ENCODE measurements around the gene SNX27.
A peak's percentile ranks its signal among the peaks of the same experiment; 100 is the strongest.
"Not testable (repeated sequence)": the region's sequence is repeated elsewhere in the genome, so short reads cannot be mapped to it uniquely, and the experiment has no call there.

The SNX27 gene

DNA sequence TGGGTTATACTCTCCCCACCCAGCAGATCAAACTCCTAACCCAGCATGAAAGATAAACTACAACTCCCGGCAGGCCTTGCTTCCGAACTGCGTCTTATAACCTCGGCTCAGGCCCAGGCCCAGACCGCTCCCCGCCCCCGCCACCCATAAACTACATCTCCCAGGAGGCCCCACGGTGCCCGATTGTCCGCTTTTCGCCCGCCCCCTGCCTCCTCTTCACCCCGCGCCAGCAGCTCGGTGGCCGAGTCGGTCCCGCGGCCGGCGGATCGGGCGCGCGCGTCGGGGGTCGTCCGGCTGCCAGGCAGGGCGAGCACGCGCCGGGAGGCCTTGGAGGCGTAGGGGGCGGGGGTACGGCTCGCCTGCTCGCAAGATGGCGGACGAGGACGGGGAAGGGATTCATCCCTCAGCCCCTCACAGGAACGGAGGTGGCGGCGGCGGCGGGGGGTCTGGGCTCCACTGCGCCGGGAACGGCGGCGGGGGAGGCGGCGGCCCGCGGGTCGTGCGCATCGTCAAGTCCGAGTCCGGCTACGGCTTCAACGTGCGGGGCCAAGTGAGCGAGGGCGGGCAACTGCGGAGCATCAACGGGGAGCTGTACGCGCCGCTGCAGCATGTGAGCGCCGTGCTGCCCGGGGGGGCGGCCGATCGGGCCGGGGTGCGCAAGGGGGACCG is at the start of gene SNX27:
Gene SNX27 (plus strand): TSS at position 219 of the 669 bp plus-strand sequence. CDS start 152 bp downstream, at position 371.
- peak; percentile 88 for DNase-seq

DNA sequence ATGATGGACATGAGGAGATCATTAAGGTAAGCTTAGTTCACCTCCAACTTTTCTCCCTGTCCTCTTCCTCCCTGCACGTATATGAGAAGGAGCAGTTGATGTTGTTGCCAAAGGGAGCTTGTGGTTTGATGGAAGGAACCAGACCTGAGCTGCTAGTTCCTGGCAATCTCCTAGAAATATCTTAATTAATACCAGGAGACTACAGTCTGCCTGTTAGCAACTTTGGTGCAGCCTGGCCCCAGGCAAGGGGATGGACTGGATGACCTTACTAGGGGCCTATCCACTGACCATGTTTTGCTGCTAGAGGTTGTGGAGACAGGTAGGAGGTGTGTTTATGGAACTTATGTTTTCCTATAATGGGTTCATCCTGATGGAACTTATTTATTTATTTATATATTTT is 49.2 kb upstream of the SNX27 start:
- no peak for DNase-seq

DNA sequence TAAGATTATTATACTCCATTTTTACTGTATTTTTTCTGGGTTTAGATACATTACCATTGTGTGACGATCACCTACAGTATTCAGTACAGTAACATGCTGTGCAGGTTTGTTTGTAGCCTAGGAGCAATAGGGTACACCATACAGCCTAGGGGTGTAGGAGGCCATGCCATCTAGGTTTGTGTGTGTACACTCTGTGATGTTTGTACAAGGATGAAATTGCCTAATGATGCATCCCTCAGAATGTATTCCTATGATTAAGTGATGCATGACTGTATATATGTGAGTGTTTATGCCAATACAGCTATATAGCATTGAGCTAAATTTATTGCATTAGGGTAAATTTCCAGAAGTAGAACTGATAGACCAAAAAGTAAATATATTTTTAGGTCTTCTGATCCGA is 48.5 kb upstream of the SNX27 start:
- no peak for DNase-seq

DNA sequence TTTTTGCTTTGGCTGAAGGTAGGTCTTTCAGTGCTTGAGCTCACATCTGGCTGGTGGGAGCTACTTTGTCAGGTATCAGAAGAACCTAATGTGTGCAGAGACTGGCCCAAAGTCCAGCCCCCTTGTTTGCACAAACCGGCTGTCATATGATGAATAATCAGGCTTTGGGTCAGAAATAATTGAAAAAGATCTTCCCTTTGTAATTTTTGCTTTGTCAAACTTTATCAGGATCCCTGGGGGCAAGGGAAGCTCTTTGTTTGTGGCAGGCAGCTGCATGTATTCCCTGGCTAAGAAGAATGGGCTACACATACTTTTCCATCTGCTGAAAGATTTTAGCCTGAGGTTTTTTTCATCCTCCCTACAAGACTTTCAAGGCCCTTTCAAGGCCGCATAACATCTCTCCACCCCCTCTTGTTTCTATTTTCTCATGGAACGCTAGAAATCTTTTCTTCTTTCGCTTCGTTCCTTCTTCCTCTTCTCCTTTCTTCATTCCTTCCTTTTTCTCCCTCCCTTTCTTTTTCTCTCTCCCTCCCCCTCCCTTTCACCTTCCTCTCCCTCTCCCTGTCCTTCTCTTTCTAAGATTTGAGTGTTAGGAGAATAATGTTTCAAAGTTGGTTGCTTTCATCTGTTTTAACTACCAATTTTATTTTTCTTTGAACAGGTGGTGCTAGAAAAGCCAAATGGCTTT is 46.2 kb upstream of the SNX27 start:
- DNase-seq = no peak

DNA sequence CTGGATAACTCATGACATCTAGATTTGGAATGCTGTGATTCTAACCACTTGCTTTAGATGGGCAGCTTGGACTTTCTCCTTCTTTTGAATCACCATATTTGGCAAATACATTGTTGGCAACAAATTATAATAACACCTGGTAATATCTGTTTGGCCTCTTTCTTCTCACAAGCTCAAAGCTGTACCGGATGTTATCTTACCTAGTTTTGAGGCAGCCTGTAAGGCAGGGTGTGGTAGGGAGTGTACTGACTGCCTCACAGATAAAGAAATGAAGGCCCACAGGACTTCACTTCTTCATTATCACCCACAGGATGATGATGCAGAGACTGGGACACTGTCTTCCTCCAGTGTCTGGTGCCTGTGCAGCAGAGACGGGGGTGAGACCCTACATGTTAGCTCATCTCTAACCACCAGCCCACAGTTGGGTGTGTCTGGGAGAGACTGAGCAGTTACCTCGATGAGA is 43.2 kb upstream of the SNX27 start:
- DNase-seq = no peak

DNA sequence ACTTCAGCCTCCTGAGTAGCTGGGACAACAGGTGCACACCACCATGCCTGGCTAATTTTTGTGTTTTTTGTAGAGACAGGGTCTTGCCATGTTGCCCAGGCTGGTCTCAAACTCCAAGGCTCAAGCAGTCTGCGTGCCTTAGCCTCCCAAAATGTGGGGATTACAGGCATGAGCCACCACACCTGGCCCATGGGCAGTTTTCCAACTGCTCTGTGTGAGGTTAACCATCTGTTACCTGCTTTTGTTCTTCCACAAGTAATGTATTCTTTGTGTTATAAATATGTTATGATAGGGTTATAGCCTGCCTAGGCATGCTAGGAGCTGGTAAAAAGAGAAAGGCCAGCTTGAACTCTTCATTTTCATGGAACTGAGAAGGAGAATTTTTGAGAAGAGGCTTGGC is 41.0 kb upstream of the SNX27 start:
- no peak for DNase-seq

DNA sequence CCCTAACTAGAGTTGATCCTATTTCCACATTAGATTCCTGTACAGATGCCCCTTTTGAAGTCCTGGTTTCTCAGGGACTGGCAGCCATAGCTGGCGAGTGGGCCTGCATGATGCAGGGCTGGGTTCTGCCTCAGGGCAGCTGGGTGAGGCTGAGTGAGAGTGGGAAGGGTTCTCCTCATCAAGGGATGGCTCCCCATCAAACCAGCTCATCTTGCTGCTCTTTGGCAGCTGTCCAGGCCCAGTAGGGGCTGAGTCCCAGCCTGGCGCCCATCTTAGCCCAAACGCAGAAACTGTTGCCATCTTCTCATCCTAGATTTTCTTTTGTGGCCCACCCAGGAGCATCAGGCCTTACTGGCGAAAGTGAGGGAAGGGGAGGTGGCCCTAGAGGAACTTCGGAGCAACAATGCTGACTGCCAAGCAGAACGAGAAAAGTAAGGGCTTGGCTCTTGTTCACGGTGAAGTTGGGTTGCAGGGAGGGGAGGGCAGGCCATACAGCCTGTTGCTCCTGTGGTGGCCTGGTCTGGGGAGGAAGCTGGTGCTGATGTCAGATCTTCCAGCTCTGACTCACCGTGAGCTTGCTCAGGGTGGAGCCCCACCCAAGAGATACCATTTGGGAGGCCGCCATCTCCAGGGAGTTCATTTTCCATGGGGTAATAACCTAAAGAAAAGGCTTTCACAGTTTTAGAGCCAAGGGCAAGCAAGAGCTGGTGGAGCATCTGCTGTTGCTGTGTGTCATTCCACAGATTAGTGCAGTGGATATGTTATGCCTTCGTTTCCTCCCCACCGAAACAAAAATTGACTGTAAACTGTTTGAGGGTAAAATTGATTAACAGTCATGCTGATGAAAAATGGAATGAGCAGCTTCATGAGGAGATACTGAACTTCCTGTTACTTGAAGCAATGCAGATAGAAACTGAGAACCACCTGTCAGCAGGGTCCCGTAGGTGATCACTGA is 37.0 kb upstream of the SNX27 start:
- no peak for DNase-seq

DNA sequence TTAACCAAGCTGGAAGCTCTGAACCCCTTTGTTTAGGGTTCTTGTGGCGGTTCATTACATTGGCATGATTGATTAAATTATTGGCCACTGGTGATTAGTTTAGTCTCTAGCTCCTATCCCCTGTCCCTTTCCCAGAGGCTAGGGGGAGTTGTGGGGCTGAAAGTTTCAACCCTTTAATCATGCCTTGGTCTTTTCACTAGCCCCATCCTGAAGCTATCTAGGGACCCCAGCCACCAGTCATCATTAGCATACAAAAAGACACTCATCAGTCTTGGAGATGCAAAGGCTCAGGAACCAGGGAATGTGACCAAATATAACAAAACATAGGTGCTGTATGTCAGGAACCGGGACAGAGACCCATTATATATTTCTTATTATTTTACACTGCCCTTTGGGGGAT is 34.7 kb upstream of the SNX27 start:
- DNase-seq = no peak

DNA sequence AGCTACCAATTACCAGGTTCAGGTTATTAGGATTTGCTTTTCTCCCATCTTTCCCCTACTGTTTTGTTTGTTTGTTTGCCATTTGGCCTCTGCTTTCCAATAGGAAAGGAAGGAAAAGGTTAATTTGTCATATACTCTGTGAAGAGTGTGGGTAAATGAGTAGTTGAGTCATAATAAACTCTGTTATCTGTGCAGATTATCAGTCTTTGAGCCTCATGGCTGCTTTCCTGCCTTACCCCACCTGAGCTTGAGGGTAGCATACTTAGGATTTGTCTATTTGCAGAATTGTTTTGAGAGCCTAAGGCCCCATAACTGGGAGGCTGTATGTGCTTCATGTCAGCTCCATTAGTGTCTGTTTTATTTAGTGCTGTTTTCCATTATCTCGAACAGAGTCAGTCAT is 32.9 kb upstream of the SNX27 start:
- no peak for DNase-seq

DNA sequence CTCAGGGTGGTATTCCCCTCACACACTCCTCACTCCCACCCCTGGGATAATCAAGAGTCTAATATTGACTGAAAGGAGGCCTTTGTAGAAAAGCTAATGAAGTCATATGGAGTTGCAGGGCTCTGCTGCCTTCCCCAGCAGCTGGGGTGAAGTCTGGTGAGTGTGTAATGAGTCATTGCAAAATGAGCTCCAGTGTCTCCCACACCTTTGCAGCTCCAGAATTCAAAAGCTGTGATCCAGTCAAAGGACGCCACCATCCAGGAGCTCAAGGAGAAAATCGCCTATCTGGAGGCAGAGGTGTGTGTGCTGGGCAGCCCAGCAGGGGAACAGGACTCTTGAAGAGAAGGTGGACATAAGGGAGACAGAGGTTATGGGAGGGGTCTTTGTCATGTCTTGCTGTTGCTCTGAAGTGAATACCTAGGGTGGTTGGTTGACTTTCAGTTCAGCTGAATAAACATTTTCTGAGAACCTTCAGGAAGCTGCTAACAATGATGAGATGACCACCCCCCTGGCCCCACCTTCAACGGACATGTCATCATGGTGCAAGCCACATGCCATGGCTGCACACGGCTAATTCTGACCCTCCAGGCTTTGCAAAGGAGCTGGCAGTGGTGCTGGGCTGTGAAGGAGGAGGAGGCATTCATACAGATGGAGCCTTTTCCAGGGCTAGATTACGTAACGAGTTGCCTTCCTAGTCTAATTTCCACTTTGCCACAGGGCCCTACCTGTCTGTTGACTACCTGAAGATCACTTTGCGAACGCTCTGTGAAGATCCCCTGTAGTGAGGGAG is 32.2 kb upstream of the SNX27 start:
- DNase-seq = no peak

DNA sequence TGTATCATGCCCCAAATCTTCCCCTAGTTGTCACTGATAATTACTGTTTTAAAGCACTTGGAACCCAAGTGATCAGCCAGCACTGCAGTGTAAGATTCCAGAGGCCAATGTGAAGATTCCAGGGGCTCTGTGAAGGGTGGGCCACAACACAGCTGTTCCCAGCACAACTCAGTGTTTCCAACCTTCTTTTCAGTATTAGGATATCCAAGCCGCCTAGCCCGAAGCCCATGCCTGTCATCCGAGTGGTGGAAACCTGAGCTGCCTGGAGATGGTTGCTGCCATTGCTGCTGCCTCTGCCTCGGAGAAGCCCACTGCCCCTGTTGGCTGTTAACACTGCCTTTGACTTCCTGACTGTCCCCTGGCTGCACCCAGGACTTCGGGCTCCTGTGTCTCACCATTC is 30.4 kb upstream of the SNX27 start:
- no peak for DNase-seq

DNA sequence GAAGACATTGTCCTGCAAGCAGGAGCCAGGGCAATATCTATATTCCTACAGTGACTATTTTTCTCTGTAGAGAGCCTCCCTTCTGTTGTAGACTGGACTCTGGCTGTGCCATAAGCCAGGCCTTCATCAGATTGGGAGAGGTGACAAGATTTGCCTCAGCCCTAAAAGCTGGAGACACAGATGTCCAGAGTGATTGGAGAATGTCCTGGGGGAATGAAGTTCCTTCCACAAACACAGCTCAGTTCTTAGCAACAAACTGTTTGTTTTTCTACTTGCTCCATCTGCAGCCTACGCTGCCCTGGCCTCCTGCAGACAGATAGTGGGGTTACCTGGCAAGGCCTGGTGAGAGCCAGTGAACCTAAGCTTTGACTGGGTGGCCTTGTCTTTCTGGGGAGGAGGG is 29.9 kb upstream of the SNX27 start:
- DNase-seq = no peak

DNA sequence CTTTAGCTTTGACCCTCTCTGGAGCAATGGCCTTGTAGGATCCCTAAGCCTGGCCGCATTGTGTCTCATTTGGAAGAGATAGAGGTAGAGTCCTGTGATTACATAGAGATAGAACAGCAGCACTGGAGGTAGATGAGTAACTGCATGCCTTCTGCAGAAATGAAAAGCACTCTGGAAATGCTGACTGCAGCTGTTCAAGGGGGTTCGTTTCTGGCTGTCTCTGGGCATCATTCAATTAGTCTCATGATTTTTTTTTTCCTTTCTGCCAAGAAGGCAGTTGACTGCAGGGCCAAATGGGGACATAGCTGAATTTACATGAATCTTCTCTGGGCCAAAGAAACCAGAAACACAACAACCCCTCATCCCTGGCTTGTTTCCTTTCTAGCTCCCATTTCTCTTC is 28.1 kb upstream of the SNX27 start:
- no peak for DNase-seq

DNA sequence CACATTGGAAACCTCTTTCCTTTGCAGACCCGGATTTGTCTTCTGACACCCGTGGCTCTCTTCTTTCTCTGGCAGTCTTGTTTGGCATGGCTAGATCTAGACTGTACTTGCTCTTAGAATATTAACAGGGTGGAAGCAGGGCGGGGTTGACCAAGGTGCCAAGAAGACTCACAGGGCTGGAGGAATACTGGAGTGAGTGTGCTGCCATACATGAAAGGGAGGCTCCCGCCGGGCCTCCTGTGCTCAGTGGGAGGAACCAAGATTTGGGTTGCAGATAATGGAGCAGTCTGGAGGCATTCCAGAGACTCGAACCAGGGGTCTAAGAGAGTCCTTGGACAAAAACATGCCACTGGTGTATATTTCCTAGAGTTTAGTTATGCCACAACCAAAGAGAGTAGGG is 27.6 kb upstream of the SNX27 start:
- no peak for DNase-seq

DNA sequence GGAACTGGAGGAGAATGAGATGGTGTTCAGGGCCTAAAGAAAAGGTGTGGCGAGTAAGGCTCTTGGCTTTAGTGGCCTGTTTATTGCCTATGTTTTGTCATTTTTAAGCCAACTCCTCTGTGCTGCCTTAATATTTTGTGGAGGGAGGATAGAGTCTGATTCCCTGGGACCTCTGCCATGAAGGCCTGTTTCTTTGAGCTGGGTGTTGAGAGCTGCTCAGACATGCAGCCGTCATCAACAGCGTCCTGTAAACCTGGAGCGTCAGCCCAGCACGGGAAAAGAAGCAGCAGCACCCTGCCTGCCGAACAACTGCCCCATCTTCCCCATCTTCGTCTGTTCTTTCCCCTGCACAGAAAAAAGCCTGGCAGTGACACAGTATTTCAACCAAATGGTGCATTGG is 27.1 kb upstream of the SNX27 start:
- no peak for DNase-seq

DNA sequence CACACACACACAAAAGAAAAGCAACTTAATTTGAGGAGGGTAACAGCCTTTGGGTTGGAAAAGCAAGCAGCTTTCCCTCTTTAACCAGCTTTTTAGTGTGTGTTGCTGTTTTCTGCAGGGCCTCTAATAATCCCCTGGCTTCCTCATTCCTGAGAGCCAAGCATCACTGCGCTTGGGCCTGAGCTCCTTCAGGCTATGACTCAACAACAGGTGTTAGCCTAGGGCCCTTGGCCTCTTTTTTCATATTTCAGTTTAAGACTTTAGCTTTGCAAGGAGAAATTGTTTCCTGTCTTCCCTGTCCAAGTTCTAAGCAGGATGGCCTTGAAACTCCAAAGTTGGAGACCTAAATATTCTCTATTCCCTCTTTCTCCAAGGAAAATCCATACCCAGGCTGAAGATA is 26.2 kb upstream of the SNX27 start:
- no peak for DNase-seq

DNA sequence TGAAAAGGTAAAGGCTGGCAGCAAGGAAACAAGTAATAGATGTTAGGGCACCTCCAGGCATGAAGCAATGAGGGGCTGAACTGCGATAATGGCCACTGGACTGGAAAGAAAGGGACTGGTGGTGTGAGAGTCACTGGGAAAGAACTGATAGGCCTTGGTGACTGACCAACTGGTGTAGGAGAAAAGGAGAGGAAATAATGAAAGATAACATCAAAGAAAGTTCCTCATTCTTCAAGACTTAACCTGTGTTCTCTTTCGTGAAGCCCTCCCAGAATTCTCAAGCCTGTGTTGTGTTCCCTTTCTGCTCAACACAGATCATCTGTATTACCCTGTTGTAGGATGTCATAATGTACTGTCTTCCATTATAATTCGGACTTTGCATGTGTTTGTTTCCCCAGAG is 20.9 kb upstream of the SNX27 start:
- no peak for DNase-seq

DNA sequence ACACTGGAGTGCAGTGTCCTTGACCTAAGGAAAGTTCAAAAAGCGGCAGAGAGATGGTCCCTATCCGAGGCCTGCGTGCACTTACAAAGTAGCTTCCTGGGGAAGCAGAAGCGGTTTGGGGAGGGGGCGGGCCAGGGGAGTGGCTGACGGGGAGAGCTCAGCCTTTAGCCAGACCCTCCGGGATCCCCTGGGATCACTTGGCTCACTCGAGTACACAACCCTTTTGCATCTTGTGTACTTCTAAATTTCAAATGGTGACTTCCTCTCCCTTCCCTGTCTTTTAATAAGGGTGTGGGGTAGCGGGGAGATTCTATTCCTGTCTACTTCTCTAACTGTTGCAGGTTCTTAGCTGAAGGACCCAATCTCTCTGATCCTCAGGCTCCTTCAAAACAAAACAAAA is 18.1 kb upstream of the SNX27 start:
- peak; percentile 20 for DNase-seq

DNA sequence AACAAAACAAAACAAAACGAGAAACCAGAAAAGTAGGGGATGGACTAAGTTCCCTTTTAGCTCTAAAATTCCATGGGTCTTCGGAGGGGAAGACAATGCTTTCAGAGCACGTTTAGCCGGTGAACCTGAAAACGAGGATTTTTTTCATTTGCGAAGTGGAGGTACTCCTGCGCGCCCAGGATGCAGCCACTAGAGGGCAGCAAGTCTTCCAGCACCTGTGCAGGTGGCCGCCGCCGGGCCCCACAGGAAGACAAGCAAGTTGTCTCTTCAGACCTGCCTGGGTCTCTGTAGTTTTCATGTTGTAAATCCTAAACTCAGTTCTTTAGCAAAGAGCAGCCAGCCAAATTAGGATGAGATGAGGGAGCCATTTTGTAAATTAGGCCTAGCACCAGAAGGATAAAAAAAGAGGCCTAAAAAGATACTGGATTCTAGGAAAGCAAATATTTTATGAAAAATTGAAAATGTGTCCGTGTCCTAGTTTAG is 17.7 kb upstream of the SNX27 start:
- peak; percentile 84 for DNase-seq

DNA sequence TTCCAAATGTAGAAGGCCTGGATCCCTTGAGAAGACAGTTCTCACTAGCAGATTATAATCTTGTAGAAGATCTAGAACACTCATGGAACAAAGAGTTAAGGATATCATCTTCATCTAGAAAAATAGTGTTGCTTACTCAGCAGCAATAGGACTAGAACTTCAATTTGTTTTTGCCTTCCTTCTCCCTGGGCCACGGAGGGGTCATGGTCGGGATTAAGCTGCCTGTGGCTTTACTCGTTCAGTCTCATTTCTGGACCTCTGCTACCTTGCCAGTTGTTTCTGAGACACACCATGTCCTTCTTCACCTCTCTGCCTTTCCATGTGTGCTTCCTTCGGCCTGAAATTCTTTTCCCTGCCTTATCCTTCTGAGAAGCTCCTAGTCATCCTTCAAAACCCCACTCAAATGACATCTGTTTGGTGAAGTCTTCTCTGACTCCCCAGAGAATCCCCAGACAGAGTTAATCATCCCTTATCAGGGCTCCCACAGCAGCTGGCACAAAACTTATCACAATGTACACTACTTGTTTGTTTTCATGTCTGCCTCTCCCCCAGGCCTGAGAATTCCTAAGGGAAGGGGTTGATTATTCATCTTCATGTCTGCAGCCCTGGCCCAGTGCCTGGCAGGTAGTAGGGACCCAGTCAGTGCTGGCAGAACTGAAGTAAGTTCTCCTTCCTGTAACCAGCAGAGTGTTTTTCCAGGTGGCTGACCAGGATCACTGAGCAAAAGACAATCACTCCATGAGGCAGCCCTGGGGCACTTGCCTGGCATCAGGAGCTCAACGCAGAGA is 15.5 kb upstream of the SNX27 start:
- DNase-seq = no peak

DNA sequence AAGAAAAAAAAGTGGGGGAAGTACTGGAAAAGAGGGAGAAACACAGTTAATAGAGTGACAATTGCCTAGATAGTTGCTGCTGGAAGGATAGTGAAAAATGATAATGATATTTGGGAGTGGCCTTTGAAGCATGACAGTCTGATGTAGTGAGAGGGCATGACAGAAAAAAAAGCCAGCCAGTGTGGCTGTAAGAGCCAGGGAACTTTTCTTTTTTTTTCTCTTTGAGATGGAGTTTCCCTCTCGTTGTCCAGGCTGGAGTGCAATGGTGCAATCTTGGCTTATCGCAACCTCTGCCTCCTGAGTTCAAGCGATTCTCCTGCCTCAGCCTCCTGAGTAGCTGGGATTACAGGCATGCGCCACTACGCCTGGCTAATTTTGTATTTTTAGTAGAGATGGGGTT is 9.3 kb upstream of the SNX27 start:
- DNase-seq = not testable (repeated sequence)

DNA sequence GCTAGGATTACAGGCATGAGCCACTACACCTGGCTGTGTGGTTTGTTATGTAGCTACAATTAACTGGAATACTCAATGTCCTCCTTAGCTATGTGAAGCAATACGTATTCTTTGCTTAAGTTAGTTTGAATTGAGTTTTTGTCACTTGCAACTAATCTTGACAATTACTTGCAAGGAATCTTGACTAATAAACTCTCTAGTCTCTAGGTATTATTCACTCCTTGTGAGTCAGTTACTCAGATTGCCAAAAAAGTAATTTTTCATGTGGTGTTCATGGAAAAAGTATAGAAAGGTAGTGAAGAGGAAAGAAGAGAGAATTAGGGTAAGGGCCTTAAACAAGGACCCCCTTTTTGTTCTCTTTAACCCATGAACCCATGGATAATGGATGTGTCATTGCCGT is 7.6 kb upstream of the SNX27 start:
- no peak for DNase-seq

All from activated T-cell treated with anti-CD3 and anti-CD28 coated beads, Interleukin-2, amount 50 U/mL, for 1 hour (primary cell).